ENCODE results near the gene CCDC61.

Gene CCDC61

GRCh38 chr19:46009530-46010510 lies 14.6 kb downstream of the CCDC61 start:
- H3K27ac ChIP-seq: no peak overlapping the region
- no peak for TF ChIP-seq ZFX (IDR thresholded peaks at IDR 0.05; ENCODE audit: borderline replicate concordance)
- TF ChIP-seq CTCF (IDR thresholded peaks at IDR 0.05): peak; percentile 88

- TF ChIP-seq ZFX (IDR thresholded peaks at IDR 0.05; ENCODE audit: borderline replicate concordance) (no peak), CTCF (IDR thresholded peaks at IDR 0.05) (no peak)
- H3K27ac ChIP-seq: peak overlapping the region; percentile 75
Observed at GRCh38 chr19:46014534-46014933, 19.3 kb downstream of the CCDC61 start.

GRCh38 chr19:46014941-46015686 lies 19.8 kb downstream of the CCDC61 start:
- TF ChIP-seq ZFX (IDR thresholded peaks at IDR 0.05; ENCODE audit: borderline replicate concordance) (no peak), CTCF (IDR thresholded peaks at IDR 0.05) (peak; percentile 28; the same call in 1 of the 2 replicates)
- H3K27ac ChIP-seq: peak overlapping the region; percentile 75

- TF ChIP-seq CTCF (IDR thresholded peaks at IDR 0.05) (no peak), ZFX (IDR thresholded peaks at IDR 0.05; ENCODE audit: borderline replicate concordance) (no peak)
- peak overlapping the region; percentile 75 for H3K27ac ChIP-seq
Observed at GRCh38 chr19:46015687-46016425, 20.6 kb downstream of the CCDC61 start.

- TF ChIP-seq ZFX (IDR thresholded peaks at IDR 0.05; ENCODE audit: borderline replicate concordance): no peak
- peak; percentile 87 for TF ChIP-seq CTCF (IDR thresholded peaks at IDR 0.05)
- peak overlapping the region; percentile 75 for H3K27ac ChIP-seq
Observed at GRCh38 chr19:46016426-46017094, 21.3 kb downstream of the CCDC61 start.

- no peak for TF ChIP-seq ZFX (IDR thresholded peaks at IDR 0.05; ENCODE audit: borderline replicate concordance)
- TF ChIP-seq CTCF (IDR thresholded peaks at IDR 0.05): peak; percentile 52
Observed at GRCh38 chr19:46017095-46017429, 21.8 kb downstream of the CCDC61 start.

More at GRCh38 chr19:46017095-46017429, 21.8 kb downstream of the CCDC61 start:
- no peak overlapping the region for H3K27ac ChIP-seq
